IPS-NIHi11 (cell line): Measurements from ENCODE around the gene VEPH1.

ENCODE experiments used
- DNase-seq: peaks from one replicate; pipeline ENCODE4 v3.0.0; 2012; ENCODE audit warnings: mixed read lengths, low spot score

Gene VEPH1

DNA sequence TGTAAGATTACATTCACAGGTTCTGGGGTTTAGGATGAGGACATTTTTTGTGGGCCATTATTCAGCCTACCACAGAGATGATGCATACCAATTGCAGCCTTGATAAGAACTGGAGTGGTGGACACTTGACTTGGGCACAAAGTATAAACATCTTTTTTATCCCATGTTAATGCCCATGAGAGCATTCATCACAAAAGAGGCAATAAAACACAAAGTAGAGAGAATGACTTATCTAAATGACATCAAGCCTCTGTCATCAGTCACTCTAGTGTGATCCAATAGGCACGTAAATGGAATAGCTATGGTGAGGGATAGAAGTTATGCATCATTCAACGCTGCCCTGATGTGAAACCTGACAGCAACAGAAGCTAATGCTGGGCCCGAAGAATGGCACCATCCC is 25.8 kb downstream of the VEPH1 start:
- no peak for DNase-seq

DNA sequence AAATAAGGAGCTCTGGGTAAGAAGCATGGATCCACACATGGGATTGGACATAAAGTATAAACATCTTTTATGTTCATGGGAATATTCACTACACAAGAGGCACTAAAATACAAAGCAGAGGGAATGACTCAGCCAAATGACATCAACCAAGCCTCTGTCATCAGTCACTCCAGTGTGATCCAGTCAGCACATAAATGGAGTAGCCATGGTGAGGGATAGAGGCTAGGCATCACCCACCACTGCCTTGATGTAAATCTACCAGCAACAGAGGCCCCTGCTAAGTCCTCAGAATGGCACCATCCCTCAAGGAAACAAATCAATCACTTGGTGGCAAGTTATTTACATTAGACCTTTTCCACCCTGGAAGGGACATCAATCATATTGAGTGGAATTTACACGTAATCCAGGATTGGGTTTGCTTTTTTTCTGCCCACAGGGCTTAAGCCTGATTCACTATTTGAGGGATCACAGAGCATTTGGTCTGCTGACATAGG is 27.2 kb downstream of the VEPH1 start:
- no peak for DNase-seq

DNA sequence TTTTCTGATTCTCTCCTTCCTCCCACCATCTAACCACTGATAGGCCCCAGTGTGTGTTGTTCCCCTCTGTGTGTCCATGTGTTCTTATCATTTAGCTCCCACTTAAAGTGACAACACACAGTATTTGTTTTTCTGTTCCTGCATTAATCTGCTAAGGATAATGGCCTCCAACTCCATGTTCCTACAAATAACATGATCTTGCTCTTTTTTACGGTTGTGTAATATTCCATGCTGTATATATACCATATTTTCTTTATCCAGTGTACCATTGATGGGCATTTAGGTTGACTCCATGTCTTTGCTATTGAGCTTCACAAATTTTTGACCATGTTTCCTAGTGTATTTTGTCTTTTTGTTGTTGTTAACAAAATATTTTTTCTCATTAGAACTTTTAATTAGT is 30.6 kb downstream of the VEPH1 start:
- DNase-seq, result no peak

DNA sequence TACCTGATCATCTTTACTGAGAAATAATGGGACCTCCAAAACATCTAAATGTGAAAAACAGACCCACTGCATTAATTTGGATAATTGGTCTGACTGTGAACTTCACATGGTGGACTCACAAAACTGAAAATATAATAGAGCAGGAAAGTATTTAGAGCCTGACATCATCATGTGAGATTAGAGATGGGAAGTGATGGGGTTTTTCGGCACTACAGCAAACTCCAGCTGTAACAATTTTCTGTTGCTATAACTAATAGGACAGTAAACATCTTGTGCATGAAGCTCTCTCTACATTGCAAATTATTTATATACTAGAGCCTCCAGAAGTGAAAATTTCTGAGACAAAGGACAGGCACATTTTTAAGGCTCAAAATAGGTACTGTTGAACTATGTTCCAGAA is 32.2 kb downstream of the VEPH1 start:
- DNase-seq, result no peak

DNA sequence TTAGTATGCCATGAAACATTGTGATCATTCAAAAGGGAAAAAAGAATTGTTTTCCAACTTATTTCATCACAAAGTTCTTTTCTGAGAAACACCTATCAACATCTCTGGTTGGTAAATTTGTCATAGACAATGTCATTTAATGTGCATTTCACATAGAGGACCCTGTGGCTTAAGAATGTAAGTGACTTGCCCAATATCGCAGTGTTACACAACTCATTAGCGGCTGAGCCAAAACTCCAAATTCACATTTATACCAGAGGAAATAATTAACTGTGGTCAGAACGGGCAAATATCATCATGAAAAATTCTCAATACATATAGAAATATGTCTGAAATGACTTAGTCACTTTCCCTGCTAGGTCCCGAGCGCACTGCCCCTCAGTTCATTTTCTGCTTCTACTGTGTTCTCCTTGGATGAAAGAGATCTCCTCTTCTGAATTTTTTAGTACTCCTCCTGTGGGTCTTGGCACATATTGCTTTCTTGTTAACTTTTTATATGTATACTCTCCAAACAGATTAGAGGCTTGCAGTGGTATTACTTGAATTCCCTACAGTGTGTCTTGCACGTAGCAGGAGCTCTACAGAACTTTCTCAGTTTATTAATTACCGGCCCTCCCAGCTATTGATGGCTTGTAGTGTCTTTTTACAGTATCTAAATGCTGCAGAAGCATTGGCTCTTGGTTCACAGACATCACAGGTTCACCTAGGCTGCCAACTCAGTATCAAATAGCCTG is 33.5 kb downstream of the VEPH1 start:
- no peak for DNase-seq

DNA sequence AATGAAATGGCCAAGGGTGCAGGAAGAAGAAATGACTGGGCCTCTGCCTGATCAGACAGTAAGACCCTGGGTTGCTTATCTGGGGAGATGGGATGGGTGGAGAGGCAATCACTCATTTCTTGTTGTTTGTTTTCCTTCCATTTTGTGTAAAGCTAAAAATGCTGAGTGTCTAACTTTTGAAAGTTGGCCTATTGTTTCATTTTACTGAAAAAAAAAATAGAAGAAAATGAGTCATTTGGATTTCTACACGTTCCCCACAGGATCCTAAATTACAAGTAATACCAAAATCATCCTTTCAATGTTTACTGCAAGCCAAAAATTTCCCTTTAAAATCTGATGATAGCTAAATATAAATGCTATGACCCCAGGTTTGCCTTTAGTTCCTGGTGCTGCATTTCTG is 36.0 kb downstream of the VEPH1 start:
- DNase-seq, result no peak

DNA sequence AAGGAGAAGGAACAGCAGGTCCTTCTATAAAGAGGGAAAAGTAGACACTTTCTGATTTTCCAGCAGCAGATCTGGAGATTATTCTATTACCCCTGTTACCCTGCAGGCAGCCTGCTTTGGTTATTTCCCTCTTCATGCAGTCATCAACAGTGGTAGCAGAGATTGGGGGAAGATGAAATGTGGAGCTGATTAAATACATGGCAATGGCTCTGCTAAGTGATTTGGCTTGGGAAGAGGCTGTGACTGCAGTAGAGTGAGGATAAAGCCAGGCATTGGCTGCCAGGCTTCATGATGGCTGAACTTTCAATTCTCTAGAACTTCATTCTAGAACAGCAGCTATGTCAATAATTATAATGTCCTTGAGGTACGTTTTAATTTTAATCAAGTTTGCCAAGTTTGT is 37.5 kb downstream of the VEPH1 start:
- no peak for DNase-seq

DNA sequence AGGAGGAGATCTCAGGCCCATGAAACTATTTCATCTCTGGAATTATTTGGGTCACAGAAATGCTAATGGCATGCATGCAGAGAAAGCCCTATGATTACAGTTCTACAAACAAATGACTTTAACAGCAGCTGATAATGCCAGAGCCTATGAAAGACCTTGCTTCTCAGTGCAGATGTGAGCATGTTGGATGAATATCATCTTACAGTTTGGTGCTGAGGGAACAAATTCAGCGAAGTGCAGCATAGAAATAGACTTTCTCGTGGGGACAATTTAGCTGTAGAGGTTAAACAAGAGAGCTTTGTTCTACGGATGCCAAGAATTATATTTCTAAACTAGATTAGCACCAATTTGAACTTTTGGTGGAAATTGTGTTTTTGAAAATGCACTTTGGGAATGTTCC is 38.9 kb downstream of the VEPH1 start:
- no peak for DNase-seq

DNA sequence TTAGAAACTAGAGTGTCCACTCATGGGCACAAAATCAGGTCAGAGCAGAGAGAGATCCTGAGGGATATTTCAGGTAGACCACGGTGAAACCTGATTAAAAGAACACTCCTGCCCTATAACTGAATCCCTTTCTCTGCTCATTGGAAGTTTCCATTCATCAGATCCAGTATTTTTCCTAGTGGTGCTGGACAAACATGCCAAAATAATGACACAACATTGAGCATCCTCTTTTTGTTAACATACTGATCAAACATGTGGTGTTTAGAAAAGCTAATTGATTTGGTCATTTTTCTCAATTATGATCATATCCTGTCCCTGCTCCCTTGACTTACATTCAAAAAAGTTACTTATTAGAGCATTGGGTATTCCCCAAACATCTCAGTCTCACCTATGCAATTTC is 39.4 kb downstream of the VEPH1 start:
- DNase-seq, result no peak

DNA sequence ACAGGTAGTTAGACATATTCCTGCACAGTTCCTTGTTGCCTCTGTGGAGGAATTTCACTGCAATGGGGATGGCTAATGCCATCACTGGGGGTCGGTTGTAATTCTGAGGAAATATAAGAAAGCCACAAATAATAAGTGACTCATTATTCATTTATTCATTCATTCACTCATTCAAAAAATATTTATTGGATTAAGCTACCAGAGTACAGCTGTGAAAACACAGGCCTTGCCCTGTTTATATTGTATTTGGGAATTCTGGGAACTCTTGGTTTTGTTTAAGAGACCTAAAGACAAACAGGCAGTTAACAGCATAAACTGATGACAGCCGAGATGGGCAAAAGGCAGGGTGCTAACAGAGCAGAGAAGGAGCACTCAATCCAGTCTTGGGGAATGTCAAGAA is 43.0 kb downstream of the VEPH1 start:
- no peak for DNase-seq

DNA sequence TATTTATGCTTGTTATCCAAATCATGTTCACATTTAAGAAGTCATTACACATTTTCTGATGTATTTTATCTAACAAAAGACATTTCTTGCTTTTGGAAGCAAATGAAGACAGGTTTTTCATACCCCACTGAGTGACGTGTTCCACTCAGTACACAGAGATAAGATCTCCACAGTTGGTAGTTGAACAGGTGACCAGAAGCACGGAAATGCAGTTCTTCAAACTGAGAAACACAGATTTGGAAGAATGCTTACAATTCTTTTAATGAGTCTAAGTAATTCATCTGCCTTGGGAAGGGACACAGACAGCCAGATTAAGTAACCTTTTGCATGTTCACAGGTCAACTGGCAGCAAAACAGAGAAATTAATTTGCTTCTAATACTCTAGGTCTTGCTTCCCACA is 43.5 kb downstream of the VEPH1 start:
- DNase-seq, result no peak

DNA sequence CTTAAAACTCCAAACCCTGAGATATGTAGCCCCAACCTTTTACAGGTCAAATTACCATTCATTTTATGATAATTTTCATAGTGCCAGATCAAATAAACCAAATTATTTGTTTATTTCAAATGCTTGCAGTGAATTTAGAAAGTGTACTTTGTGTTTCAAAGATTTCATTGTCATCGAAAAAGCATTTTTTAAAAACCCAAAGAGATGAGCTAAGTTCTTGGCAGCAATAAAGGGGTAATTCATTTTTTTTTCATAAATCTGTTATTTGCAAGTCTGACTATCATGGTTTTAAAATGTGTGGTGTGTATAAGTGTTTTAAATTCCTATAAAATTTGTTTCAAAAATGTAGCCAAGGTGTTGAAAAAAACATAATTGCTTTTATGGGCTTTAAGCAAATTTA is 49.4 kb downstream of the VEPH1 start:
- DNase-seq, result no peak

DNA sequence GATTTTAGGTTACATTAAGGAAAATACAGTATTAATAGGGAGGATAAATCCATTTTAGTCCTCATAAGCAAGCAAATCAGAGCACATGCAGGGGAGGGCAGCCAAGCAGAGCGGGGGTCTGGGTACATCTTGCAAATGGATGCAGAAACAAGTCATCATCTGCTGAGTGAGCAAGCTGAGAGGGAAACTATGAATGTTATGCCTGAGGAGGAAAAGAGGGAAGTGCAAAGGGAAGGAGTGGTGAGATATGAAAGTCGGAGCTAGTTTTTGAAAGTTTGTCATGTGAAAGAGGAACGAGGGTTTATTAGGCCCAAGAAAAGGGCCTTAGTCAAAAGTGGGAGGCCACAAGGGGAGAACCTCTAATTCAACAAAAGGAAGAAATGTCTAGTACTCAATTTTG is 51.1 kb downstream of the VEPH1 start:
- DNase-seq, result no peak

DNA sequence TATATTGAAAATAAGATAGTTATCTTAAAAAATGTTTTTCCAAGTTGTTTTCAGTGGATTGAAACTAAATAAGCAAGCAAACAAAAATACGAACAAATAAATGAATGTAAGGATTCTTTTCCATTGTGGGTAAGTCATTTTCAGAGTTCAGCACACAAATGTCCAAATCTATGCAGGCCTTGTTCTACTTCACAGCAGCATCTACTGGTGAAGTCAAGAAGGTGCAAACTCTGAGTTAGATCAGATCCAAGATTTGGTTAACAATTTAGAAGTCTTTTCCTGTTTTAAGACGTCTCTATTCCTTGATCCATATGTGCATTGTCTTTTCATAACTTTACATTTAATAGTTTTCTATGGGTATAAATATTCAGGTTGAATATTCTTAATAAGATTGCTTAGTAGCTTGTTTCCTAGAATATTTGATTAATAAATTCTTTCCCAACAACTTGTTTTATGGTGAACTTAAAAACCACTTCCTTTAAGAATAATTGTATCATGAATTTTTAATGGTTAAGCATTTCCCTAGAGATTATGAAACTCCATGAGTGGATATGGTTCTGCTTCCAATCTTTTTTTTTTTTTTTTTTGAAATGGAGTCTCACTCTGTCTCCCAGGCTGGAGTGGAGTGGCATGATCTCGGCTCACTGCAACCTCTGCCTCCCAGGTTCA is 56.1 kb downstream of the VEPH1 start:
- no peak for DNase-seq

DNA sequence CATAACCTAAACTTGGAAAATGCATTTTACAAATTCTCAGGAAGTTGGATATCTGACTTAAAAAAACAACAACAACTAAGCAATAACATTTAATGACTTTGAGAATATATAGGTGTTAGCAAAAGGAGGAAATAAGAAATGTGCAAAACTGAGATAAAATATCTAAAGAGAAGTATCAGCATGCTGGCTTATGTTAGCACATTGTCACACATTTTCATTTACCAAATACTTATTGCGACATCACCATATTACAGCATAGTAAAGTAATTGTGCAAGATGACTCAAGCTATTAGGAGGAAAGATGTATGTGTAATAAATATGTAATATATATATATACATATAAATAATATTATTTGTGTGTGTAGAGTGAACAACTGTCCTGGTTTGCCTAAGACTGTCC is 57.4 kb downstream of the VEPH1 start:
- DNase-seq, result no peak

DNA sequence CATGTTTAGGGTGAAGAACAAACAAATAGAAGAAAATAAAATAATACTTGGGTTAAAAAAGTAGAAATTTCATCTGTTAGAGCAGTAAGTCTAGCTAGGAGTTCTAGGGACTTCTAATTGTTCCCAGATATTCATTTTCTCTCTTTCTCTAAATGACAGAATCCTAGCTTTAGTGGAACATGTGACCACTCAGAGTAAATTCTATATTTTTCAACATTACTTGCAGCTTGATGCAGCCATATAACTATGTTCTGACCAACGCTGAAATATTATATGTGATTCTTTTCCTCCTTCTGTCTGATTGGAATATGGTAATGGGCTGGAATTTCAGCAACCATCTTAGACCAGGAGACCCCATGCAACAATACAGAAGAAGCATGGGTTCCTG is 58.4 kb downstream of the VEPH1 start:
- DNase-seq, result no peak

DNA sequence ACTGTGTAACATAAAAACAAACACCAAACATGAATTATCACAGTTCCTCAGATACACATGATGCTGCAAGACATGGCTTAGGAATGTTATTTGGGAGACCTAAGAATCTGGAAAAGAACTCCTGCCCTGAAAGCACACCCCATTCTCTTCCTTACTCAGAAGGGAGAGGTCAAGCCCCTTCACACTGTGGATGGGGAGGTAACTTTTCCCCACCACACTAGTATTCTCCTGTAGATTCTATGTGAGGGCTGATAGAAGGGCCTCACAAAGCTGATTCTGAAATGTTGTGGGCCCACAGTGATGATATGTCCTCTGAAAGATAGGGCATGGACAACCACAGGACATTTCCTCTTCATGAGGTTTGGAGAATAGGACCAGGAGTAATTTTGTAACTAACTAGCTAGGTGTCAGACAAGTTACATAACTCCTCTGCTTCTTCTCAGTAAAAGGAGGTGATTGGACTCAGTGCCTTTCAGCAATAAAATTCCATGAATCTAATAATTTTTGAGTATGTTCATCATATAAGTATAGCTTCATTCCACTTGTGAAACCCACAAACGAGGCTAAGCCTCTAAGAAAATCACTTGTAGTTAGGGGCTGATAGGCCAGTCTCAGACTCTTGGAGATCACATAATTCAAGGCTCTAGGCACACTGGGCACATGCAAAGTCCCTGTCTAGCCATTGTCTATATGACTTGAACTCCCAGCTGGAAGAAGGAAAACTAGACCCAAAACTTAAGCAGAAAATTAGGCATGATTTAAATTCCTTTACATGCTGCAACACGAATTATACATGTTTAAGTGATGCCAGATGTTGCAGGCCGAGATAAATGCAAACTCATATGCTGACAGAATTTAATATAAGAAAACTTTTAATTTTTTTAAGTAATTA is 59.1 kb downstream of the VEPH1 start:
- DNase-seq, result no peak

DNA sequence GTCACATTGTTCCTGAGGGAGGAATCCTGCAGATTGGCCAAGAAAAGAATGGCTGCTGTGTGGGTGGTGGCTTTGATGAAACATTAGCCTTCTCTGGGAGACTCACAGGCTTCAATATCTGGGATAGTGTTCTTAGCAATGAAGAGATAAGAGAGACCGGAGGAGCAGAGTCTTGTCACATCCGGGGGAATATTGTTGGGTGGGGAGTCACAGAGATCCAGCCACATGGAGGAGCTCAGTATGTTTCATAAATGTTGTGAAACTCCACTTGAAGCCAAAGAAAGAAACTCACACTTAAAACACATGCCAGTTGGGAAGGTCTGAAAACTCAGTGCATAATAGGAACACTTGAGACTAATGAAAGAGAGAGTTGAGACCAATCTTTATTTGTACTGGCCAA is 60.5 kb downstream of the VEPH1 start:
- no peak for DNase-seq

DNA sequence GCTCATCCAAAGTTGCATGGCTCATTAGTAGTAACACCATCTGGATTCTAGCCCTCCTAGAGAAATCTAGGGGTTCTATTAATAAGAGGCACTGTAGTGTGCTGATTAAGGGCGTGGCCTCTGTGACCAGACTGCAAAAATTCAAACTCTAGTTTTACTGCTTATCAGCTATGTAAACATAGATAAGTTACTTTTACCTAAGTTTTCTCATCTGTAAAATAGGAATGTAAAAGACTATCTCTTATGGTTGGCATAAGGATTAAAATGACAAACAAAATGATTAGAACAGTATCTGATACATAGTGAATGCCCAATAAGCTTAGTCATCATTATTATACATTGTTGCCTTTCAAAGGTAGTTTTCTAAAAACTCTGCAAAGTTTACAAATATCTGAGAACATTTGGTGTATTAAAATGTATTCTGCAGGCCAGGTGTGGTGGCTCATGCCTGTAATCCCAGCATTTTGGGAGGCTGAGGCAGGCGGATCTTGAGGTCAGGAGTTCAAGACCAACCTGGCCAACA is 62.1 kb downstream of the VEPH1 start:
- DNase-seq, result no peak

DNA sequence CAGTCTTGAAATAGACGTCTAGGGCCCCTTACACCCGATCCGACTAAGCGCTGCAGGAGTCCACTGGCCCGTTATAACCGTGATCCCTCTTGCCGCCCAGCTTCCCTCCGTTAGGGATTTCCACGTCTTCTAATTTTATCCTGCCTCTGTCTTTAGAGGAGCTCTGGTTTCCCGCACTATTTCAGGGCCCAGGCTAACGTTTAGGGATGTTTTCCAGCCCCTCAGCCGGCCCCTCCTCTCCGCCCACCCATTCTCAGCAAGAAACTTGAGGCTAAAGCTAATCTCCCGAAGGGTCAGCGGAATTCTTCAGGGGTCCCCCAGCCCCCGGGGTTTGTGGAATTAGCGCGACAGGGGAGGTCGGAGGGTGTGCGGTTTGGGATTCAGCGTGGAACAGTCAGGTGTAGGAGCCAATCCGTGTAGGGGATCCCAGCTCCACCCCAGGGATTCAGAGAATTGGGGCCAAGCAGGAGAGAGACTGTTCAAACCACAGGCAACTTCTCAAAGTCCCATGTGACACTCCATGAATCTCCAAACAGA is 65.0 kb downstream of the VEPH1 start:
- peak; percentile 45 for DNase-seq

DNA sequence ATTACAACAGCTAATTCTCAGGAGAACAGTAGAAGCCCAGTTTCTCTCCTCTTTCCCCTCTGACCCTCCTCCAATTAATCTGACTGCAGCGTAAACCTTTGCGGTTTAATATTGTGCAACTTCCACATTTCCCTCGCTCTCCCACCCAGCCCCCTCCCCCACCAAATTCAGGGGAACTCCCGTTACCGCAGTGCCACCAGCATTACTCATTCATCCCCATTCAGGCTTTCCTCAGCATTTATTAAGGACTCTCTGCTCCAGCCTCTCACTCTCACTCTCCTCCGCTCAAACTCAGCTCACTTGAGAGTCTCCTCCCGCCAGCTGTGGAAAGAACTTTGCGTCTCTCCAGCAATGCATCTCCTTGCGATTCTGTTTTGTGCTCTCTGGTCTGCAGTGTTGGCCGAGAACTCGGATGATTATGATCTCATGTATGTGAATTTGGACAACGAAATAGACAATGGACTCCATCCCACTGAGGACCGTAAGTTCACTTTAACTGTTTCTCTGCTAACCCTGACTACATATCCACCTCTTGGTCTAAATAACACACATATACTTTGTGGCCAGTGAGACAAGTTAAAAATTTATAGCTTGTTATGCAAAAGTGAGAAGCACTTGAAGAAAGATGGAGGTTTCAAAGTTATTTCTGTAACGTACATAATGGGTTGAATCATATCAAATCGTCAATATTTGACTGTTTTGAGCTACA is 66.5 kb downstream of the VEPH1 start, which contains the start of gene PTX3:
Gene PTX3, plus strand, starts transcription at position 268 of the 709 bp plus-strand sequence. Its CDS starts 84 bp downstream, at position 352.
- peak; percentile 22 for DNase-seq

DNA sequence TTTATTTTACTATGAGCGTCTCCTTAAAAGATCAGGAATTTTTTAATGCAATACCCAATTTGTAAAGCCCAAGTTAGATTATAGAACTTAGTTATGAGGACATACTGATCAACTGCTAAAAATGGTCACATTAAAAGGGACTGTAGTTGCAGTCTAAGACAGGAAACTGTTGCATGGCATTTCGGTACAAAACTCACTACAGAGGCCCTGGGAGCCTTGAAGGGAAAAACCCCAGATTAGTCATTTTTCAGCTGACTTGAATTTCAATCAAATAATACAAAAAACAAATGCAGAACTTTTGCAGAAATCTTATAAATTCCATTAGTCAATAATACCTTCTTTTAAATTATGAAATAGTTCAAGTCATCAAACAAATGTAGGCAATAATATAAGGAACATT is 73.5 kb downstream of the VEPH1 start:
- no peak for DNase-seq
